ENCODE measurements around the gene YAP1.

DNA sequence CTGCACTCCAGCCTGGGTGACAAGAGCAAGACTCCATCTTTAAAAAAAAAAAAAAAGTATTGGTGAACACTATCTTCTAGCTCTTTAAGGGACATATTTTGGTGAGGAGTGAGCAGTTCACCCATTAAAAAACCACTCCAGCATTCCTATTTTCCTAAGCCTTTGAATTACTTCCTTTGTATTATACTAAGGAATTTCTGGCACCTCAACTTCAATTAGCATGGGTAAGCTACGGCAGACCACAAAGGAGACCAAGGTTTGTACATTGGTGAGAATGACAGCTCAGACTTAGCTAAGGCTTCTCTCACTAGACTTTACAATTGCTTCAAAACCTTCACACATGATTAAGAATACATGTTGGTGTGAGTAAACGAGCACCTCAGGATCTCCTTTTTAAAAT, 150.0 kb downstream of the YAP1 start:
- TF ChIP-seq CTCF (IDR thresholded peaks at IDR 0.05) = no peak
- TF ChIP-seq EP300 (IDR thresholded peaks at IDR 0.05) = no peak
- TF ChIP-seq POLR2A (IDR thresholded peaks at IDR 0.05; ENCODE audit: low read length) = no peak
- TF ChIP-seq, protein P1, sequence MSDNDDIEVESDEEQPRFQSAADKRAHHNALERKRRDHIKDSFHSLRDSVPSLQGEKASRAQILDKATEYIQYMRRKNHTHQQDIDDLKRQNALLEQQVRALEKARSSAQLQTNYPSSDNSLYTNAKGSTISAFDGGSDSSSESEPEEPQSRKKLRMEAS (IDR thresholded peaks at IDR 0.05) = no peak
- no peak for TF ChIP-seq JUNB (IDR thresholded peaks at IDR 0.05)
- no peak for TF ChIP-seq JUN (IDR thresholded peaks at IDR 0.05)
- TF ChIP-seq, protein P2, sequence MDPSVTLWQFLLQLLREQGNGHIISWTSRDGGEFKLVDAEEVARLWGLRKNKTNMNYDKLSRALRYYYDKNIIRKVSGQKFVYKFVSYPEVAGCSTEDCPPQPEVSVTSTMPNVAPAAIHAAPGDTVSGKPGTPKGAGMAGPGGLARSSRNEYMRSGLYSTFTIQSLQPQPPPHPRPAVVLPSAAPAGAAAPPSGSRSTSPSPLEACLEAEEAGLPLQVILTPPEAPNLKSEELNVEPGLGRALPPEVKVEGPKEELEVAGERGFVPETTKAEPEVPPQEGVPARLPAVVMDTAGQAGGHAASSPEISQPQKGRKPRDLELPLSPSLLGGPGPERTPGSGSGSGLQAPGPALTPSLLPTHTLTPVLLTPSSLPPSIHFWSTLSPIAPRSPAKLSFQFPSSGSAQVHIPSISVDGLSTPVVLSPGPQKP (IDR thresholded peaks at IDR 0.05; ENCODE audit: low read depth, low read length) = no peak
- no peak for TF ChIP-seq KDM1A (IDR thresholded peaks at IDR 0.05; ENCODE audit: low read depth)
- TF ChIP-seq RFX5 (IDR thresholded peaks at IDR 0.05) = no peak
